NCI-H526 (cell line): ENCODE data around the gene ACAN.

Source experiments
- DNase-seq, 2 experiments: peaks; one replicate each; lab custom pipeline; 2025; lab: John Stamatoyannopoulos, UW

ACAN gene

GRCh38 chr15:88878720-88879184 lies 75.5 kb downstream of the ACAN start:
- peak; percentile 46 to 93 for DNase-seq

- DNase-seq = no peak
These were observed 77.9 kb downstream of the ACAN start for GRCh38 chr15:88880944-88881740.

DNA sequence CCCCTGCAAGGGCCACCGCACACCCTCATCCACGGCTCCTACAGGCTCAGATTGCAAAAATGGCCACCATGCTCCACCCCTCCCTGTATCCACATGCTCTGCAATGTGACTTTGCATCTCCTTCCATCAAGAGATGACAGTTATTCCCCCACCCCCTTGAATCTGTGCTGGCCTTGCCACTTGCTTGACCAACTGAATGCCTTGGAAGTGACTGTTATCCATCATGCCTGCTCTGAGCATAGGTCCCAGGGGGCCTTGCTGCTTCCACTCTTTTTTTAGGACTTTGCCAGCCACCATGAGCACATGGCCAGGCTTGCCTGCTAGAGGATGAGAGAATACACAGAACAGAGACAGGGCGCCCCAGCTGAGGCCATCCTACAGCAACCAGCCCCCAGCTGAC lies 78.5 kb downstream of the ACAN start:
- DNase-seq = no peak

DNA sequence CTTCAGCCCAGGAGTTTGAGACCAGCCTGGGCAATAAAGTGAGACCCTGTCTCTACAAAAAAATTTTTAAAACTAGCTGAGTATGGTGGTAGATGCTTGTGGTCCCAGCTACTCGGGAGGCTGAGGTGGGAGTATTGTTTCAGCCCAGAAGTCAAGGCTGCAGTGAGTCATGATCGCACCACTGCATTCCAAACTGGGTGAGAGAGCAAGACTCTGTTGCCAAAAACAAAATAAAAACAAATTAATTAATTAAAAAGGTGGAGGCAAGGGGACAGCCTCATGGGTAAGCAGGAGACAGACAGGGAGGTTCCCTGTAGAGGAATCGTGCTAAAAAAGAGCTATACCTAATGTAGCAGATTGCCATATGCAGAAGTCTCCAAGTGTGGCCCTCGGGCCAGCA lies 79.5 kb downstream of the ACAN start:
- no peak for DNase-seq

- DNase-seq = no peak
These were observed 83.9 kb downstream of the ACAN start for GRCh38 chr15:88887068-88887580.

DNA sequence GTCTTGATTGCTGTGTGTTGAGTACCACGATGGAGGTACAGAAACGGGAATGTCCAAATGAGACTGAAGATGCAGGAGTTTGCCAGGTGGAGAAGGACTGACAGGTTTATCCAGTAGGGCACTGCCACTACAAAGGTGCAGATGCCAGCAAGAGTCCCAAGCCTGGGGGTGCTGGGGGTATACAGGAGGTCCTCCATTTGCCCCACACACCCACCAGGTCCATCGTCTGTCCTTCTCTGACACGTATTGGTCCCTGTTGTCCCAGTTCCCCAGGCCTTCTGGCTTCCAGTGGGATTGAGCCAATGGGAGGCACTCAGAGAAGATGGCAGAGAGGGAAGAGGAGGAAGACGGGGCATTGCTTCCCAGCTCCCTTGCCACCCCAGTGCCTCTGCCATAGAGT lies 85.5 kb downstream of the ACAN start:
- DNase-seq = no peak

GRCh38 chr15:88890495-88890894 lies 87.3 kb downstream of the ACAN start:
- no peak for DNase-seq

DNA sequence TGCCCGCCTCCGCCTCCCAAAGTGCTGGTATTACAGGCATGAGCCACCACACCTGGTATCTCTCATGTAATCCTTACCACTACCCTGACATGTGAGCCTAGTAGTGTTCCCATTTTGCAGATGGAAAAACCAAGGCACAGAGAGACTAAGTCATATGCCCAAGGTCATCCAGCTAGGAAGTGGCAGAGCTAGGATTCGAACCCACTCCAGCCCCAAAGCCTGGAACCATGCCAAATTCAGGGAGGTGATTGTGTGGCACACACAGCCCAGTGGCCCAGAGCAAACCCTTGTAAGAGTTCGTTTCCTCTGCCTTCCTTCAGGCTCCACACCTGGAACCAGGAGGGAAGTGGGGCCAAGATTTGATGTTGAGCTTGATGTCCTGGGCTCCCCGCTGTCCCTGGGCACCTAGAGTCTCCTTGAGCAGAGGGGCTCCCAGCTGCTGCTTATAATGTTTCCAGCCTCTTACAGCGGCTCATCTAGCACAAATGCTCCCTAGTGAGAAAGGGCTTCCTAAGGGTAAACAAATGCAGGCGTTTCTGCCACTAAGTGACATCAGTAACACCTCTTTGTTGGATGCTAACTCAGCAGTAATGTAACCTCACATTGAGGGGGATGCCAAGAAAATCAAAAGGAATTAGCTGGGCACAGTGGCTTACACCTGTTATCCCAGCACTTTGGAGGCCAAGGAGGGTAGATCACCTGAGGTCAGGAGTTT lies 88.5 kb downstream of the ACAN start:
- DNase-seq = no peak

- peak; percentile 63 to 93 for DNase-seq
These were observed 91.1 kb downstream of the ACAN start for GRCh38 chr15:88894348-88894818.

GRCh38 chr15:88894819-88895767 lies 91.9 kb downstream of the ACAN start, which contains the start of gene HAPLN3:
TSS of gene HAPLN3 (minus strand) at chr15:88895544. CDS start at chr15:88887298, 8,246 bp downstream.
- peak in 1 of 2 experiments; percentile 72 for DNase-seq

GRCh38 chr15:88896333-88897033 lies 93.2 kb downstream of the ACAN start:
- no peak for DNase-seq

DNA sequence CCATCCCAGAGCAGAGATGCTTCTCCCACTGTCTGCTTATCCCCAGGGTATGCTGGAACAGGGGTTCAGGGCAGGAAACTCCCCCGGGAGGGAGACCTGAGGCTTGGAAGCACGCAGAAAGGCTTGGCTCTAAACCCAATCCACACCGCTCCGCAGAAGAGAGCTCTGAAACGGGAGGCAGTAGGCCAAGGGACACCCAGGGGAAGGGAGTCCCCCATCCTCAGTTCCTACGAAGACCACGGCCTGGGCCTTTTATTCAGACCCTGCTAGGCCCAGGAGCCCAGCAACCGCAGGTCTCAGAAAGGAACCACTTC lies 93.9 kb downstream of the ACAN start:
- DNase-seq = no peak

- peak; percentile 57 to 93 for DNase-seq
These were observed 94.4 kb downstream of the ACAN start for GRCh38 chr15:88897456-88898194.

GRCh38 chr15:88898736-88899135 lies 95.5 kb downstream of the ACAN start:
- DNase-seq = no peak

- DNase-seq = no peak
These were observed 96.0 kb downstream of the ACAN start for GRCh38 chr15:88899251-88899650.

GRCh38 chr15:88900309-88900981 lies 97.2 kb downstream of the ACAN start:
- no peak for DNase-seq

DNA sequence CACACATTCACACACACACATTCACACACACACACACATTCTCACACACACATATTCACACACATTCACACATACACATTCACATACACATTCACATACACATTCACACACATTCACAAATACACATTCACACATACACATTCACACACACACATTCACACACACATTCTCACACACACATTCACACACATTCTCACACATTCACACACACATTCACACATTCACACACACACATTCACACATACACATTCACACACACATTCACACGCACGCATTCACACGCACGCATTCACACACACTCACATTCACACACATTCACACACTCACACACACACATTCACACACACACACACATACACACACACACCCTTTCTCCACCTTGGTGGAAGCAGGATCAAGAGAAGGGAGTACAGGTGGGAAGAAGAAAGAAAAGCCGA lies 97.8 kb downstream of the ACAN start:
- no peak for DNase-seq

GRCh38 chr15:88901508-88902220 lies 98.4 kb downstream of the ACAN start:
- DNase-seq = no peak

DNA sequence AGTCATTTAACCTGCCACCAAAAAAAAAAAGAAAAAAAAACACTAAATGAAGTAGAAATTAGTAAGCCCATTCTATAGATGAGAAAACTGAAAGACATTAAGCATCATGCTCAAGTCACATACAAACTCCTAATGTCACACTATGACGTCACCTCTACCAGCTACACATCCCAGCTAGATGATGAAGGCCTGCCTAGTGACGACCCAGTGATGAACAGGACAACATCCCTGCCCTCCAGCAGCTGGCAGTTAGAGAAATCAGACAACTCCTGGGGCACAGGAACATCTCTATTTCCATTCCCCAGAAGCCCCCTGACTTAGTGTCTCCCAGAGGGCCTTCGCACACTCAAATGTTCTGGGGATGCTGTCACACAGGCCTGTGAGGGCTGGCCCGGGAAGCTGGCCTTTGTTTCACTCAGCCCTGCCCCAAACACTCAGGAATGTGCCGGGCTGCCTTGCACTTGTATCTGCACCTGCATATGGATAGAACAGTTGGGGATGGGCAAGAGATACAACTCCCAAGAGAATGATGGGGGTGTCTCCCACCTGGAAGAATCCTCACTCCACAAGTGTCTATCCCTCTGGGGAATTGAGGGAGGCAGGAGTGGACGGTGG lies 99.1 kb downstream of the ACAN start:
- DNase-seq = no peak
